H1 (cell line): ENCODE results near the gene HES4. TPM values are rescaled to one million over a fixed set of nuclear protein-coding genes. Genes with fewer than 3 reads are reported as not detected.
A peak's percentile ranks its signal among the peaks of the same experiment; 100 is the strongest.

Source experiments
- CTCF ChIA-PET: fragments of 300-600 bp; sonication (Branson Sonifier 250); formaldehyde crosslinking; loops from one replicate; lab custom pipeline; 2021; ENCODE audit not compliant: partially characterized antibody; lab: Charles Lee
- POLR2A ChIA-PET: fragments of 300-600 bp; sonication (Branson Sonifier 250); formaldehyde crosslinking; loops from one replicate; lab custom pipeline; 2021; ENCODE audit warnings: inconsistent platforms; ENCODE audit not compliant: partially characterized antibody; lab: Charles Lee
- DNase-seq, 2 experiments: peaks; one replicate each; pipeline versions ENCODE4 v3.0.0 to v3.0.0-alpha.2; 2010 to 2022; ENCODE audit warnings: low spot score in 2 of 2, low read depth in 1 of 2, mixed read lengths in 1 of 2
- FAIRE-seq: peaks from 2 replicates; lab custom pipeline; 2011; peaks lifted over from hg19 to GRCh38; lab: Jason Lieb, UNC
- H2AFZ ChIP-seq: 2 replicates; pipeline ENCODE4 v1.8.1; 2012; ENCODE audit warnings: low read length, inconsistent platforms
- H2AK5ac ChIP-seq: 2 replicates; pipeline ENCODE4 v1.6.1; 2013; ENCODE audit warnings: low read depth, low read length
- H2BK120ac ChIP-seq: replicated peaks from 2 replicates; pipeline ENCODE3; 2013; ENCODE audit warnings: low read depth, low read length, inconsistent platforms
- H2BK12ac ChIP-seq: 2 replicates; pipeline ENCODE4 v1.6.1; 2013; ENCODE audit warnings: low read depth, low read length
- H2BK15ac ChIP-seq: 2 replicates; pipeline ENCODE4 v1.6.1; 2013; ENCODE audit warnings: low read length
- H2BK20ac ChIP-seq: 2 replicates; pipeline ENCODE4 v1.6.1; 2013; ENCODE audit warnings: low read length
- H2BK5ac ChIP-seq: 2 replicates; pipeline ENCODE4 v1.6.1; 2013; ENCODE audit warnings: low read depth, low read length
- H3K14ac ChIP-seq: 2 replicates; pipeline ENCODE4 v1.6.1; 2013; ENCODE audit warnings: inconsistent platforms; ENCODE audit not compliant: insufficient read length
- H3K18ac ChIP-seq: 2 replicates; pipeline ENCODE4 v1.6.1; 2013; ENCODE audit warnings: low read length; ENCODE audit errors: extremely low read depth
- H3K23ac ChIP-seq: 2 replicates; pipeline ENCODE4 v1.6.1; 2013; ENCODE audit warnings: inconsistent platforms; ENCODE audit not compliant: insufficient read length
- H3K23me2 ChIP-seq: 2 replicates; pipeline ENCODE4 v1.6.1; 2013; ENCODE audit warnings: low read depth, low read length
- H3K27ac ChIP-seq: 2 replicates; pipeline ENCODE4 v1.6.1; 2011; ENCODE audit warnings: low read depth, low read length, inconsistent platforms
- H3K27me3 ChIP-seq, 4 experiments: replicated peaks in 1 of 4; 1 replicate in 1 of 4; 2 replicates in 3 of 4; pipeline versions ENCODE4 v1.6.1 to v1.8.1; 2011 to 2013; ENCODE audit warnings: low read length in 3 of 4, mild to moderate bottlenecking in 3 of 4, inconsistent platforms in 2 of 4, mixed read lengths in 2 of 4, moderate library complexity in 1 of 4; ENCODE audit not compliant: control insufficient read depth in 3 of 4, insufficient read depth in 3 of 4; ENCODE audit errors: extremely low read depth in 1 of 4
- H3K36me3 ChIP-seq, 4 experiments: 2 replicates each; pipeline versions ENCODE4 v1.6.1 to v1.8.1; 2011 to 2013; ENCODE audit warnings: mild to moderate bottlenecking in 4 of 4, low read length in 3 of 4, moderate library complexity in 2 of 4, control low read depth in 1 of 4, inconsistent platforms in 1 of 4; ENCODE audit not compliant: insufficient read depth in 4 of 4, control insufficient read depth in 2 of 4
- H3K4ac ChIP-seq: replicated peaks from 2 replicates; pipeline ENCODE3; 2013; ENCODE audit warnings: low read length, low read depth, mixed read lengths, inconsistent platforms; ENCODE audit not compliant: insufficient read length
- H3K4me1 ChIP-seq, 4 experiments: replicated peaks in 1 of 4; 1 replicate in 1 of 4; 2 replicates in 3 of 4; pipeline versions ENCODE4 v1.6.1 to v1.8.1; 2011 to 2013; ENCODE audit warnings: low read length in 3 of 4, inconsistent platforms in 2 of 4, mixed read lengths in 1 of 4; ENCODE audit not compliant: insufficient read depth in 4 of 4, control insufficient read depth in 3 of 4
- H3K4me2 ChIP-seq, 2 experiments: 2 replicates each; pipeline versions ENCODE4 v1.6.1 to v1.8.1; 2011 to 2013; ENCODE audit warnings: low read depth in 2 of 2, low read length in 2 of 2, control low read depth in 1 of 2, inconsistent platforms in 1 of 2, mild to moderate bottlenecking in 1 of 2; ENCODE audit not compliant: insufficient read depth in 1 of 2
- H3K4me3 ChIP-seq, 4 experiments: fragments of 200-600, 300-600 bp in 1 of 4; sonication (generic), shearing (Covaris generic), sonication (Bioruptor Twin) in 1 of 4; 2 replicates each; pipeline versions ENCODE4 v1.5.1 to v1.8.1; 2011 to 2016; ENCODE audit warnings: low read length in 4 of 4, low read depth in 3 of 4, control low read depth in 2 of 4, inconsistent platforms in 2 of 4, mild to moderate bottlenecking in 2 of 4, mixed read lengths in 1 of 4, moderate library complexity in 1 of 4; ENCODE audit not compliant: insufficient read depth in 2 of 4; ENCODE audit errors: extremely low read depth in 1 of 4
- H3K56ac ChIP-seq: replicated peaks from 2 replicates; pipeline ENCODE3; 2013; ENCODE audit warnings: low read depth, mild to moderate bottlenecking, mixed read lengths, low read length, inconsistent platforms; ENCODE audit not compliant: insufficient read length
- H3K79me1 ChIP-seq: 2 replicates; pipeline ENCODE4 v1.6.1; 2013; ENCODE audit warnings: low read depth, low read length, control low read depth
- H3K79me2 ChIP-seq, 2 experiments: 2 replicates each; pipeline versions ENCODE4 v1.6.1 to v1.8.1; 2012 to 2013; ENCODE audit warnings: low read length in 2 of 2, mild to moderate bottlenecking in 2 of 2, inconsistent platforms in 1 of 2; ENCODE audit not compliant: insufficient read depth in 2 of 2, control insufficient read depth in 1 of 2
- H3K9ac ChIP-seq, 4 experiments: replicated peaks in 1 of 4; 1 replicate in 1 of 4; 2 replicates in 3 of 4; pipeline versions ENCODE4 v1.6.1 to v1.8.1; 2011 to 2013; ENCODE audit warnings: low read depth in 3 of 4, low read length in 3 of 4, control low read depth in 2 of 4, mild to moderate bottlenecking in 2 of 4, moderate library complexity in 2 of 4, inconsistent platforms in 1 of 4; ENCODE audit errors: extremely low read depth in 1 of 4
- H3K9me3 ChIP-seq, 2 experiments: 2 replicates each; pipeline versions ENCODE4 v1.6.1 to v1.8.1; 2012 to 2013; ENCODE audit warnings: mild to moderate bottlenecking in 2 of 2, moderate library complexity in 2 of 2, control low read depth in 1 of 2, inconsistent platforms in 1 of 2, low read depth in 1 of 2, low read length in 1 of 2, mixed read lengths in 1 of 2; ENCODE audit not compliant: insufficient read depth in 2 of 2
- H4K20me1 ChIP-seq, 2 experiments: replicated peaks in 1 of 2; 2 replicates each; pipeline versions ENCODE3 to v1.8.1; 2011 to 2013; ENCODE audit warnings: inconsistent platforms in 2 of 2, low read length in 2 of 2, mild to moderate bottlenecking in 1 of 2; ENCODE audit not compliant: insufficient read depth in 2 of 2, control insufficient read depth in 1 of 2
- H4K5ac ChIP-seq: 2 replicates; pipeline ENCODE4 v1.6.1; 2013; ENCODE audit warnings: low read length, low read depth, mixed read lengths, inconsistent platforms; ENCODE audit not compliant: insufficient read length
- H4K8ac ChIP-seq: 2 replicates; pipeline ENCODE4 v1.8.0; 2013; ENCODE audit warnings: mild to moderate bottlenecking, moderate library complexity, low read length, inconsistent platforms; ENCODE audit not compliant: insufficient read depth; ENCODE audit errors: extremely low read depth
- H4K91ac ChIP-seq: replicated peaks from 2 replicates; pipeline ENCODE3; 2013; ENCODE audit warnings: low read length, mixed read lengths, inconsistent platforms; ENCODE audit not compliant: insufficient read length
- BACH1 ChIP-seq: IDR thresholded peaks from 2 replicates; pipeline ENCODE4 v1.6.1; 2012; ENCODE audit warnings: low read length, improper control_type of control experiment
- CEBPB ChIP-seq: IDR thresholded peaks from 2 replicates; pipeline ENCODE4 v1.6.1; 2012; ENCODE audit warnings: low read depth, low read length
- CHD2 ChIP-seq: IDR thresholded peaks from 2 replicates; pipeline ENCODE4 v1.6.1; 2012; ENCODE audit warnings: low read length, improper control_type of control experiment
- GABPA ChIP-seq: IDR thresholded peaks from 2 replicates; pipeline ENCODE4 v1.6.1; 2011; ENCODE audit warnings: mild to moderate bottlenecking, low read length, moderate library complexity, borderline replicate concordance; ENCODE audit not compliant: insufficient read depth
- GTF2F1 ChIP-seq: IDR thresholded peaks from 2 replicates; pipeline ENCODE4 v1.6.1; 2012; ENCODE audit warnings: low read depth, low read length, improper control_type of control experiment, borderline replicate concordance
- MAFK ChIP-seq: IDR thresholded peaks from 2 replicates; pipeline ENCODE4 v1.6.1; 2012; ENCODE audit warnings: low read depth, mild to moderate bottlenecking, improper control_type of control experiment, low read length
- NANOG ChIP-seq: IDR thresholded peaks from 2 replicates; pipeline ENCODE4 v1.6.1; 2011; ENCODE audit warnings: low read length, low read depth, mild to moderate bottlenecking, inconsistent platforms; ENCODE audit not compliant: insufficient read depth, poor library complexity, severe bottlenecking
- NRF1 ChIP-seq: IDR thresholded peaks from 2 replicates; pipeline ENCODE4 v1.6.1; 2011; ENCODE audit warnings: mild to moderate bottlenecking, low read depth, low read length, improper control_type of control experiment
- TEAD4 ChIP-seq: IDR thresholded peaks from 2 replicates; pipeline ENCODE4 v1.6.1; 2012; ENCODE audit warnings: low read depth, low read length, inconsistent platforms, mixed read lengths
- WGBS, 2 experiments: shearing (Covaris generic) in 1 of 2; methylation state at CpG; one replicate each; pipeline versions ENCODE4 v1.1.6 to v1.1.7; 2013 to 2015; ENCODE audit warnings: low lambda C conversion rate in 2 of 2, mixed read lengths in 2 of 2, inconsistent platforms in 1 of 2, low coverage in 1 of 2, missing lambda C conversion rate in 1 of 2; ENCODE audit not compliant: insufficient replicate concordance in 2 of 2, insufficient coverage in 1 of 2, insufficient read length in 1 of 2; ENCODE audit errors: extremely low coverage in 1 of 2, missing lambda C conversion rate in 1 of 2; 5-methylcytosine and 5-hydroxymethylcytosine counted together
- polyA plus RNA-seq, 7 experiments: library from polyadenylated mRNA; depleted of rRNA in 3 of 7; stranded (reverse) in 5 of 7; unstranded in 2 of 7; fragments of >200 nt in 5 of 7; fragments of 200-250 nt in 2 of 7; gene quantifications; 1 replicate in 5 of 7; 2 replicates in 1 of 7; 4 replicates in 1 of 7; pipeline versions ENCODE4 v1.2.1 to v1.2.3, GENCODE V29; 2011 to 2013; ENCODE audit warnings: missing spikeins in 2 of 7, mixed read lengths in 2 of 7
- total RNA-seq: library from RNA; stranded (reverse); fragmentation: NEBNext Ultra II Directional; extraction: Animal tissue kit (Norgen Biotek cat#: 25700); gene quantifications from 2 replicates; pipeline ENCODE4 v1.2.1, GENCODE V29; 2021
- TF ChIP-seq, protein P1 (sequence below): IDR thresholded peaks from 2 replicates; pipeline ENCODE4 v1.6.1; 2012; ENCODE audit warnings: low read length, inconsistent platforms

Gene HES4
- total and polyA plus RNA-seq, 2 of the 8 experiments (the other 6 are each of a cell fraction or from before 2014, with no cell fraction given), result 2.8 to 3.5 TPM

DNA sequence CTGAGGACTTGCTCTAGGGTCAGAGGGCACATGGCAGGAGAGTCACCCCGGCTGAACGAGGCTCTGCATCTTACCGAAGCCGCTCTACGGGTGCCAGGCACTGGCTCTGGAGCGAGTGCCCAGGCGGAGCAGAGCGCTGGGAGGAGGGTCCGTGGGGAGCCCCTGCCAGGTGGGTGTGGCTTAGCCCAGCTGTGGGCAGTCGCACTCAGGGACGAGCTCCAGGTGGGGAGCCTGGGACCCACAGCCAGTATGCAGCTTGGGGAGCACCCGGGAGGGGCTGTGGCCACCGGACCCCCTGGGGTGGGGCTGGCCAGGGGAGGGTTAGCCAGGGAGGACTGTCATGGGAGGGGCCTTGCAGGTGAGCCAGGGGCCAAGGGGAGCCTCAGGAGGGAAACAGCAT is 23.8 kb upstream of the HES4 start:
- peaks cover 0 to 24% (median 5%) of the 10 kb centered on the region in 4 experiments; a peak in 4 of 8 replicates for H3K36me3 ChIP-seq
- ChIA-PET POLR2A (interaction anchor here (1.0 to 14.9 kb wide), 9 partner anchors 8 to 41 kb away, joined by 3 to 245 read pairs (median 6); partner anchors contain the start of genes HES4 and ISG15), CTCF (interaction anchor here (0.8 to 4.2 kb wide), 8 partner anchors 9 to 81 kb away, joined by 3 to 20 read pairs (median 8); partner anchors contain the start of gene ISG15)
- no peak overlapping the region for H2BK15ac ChIP-seq
- H3K9me3 ChIP-seq, result no peaks in the 10 kb centered on the region
- H3K23me2 ChIP-seq, result peaks cover 8% of the 10 kb centered on the region; the same call in 1 of the 2 replicates
- no peak overlapping the region for H2AFZ ChIP-seq
- no peaks in the 10 kb centered on the region for H3K27me3 ChIP-seq
- H3K79me2 ChIP-seq, result peaks cover 0 to 13% of the 10 kb centered on the region in 2 experiments; a peak in 1 of 4 replicates
- no peak overlapping the region for H3K4me3 ChIP-seq
- H2AK5ac ChIP-seq, result peak overlapping the region; percentile 99
- H3K27ac ChIP-seq, result peak overlapping the region; percentile 20; the same call in 1 of the 2 replicates
- H4K20me1 ChIP-seq, result peaks cover 6 to 19% of the 10 kb centered on the region in 2 experiments
- no peak overlapping the region for H4K5ac ChIP-seq
- TF ChIP-seq NANOG, result no peak
- no peak for TF ChIP-seq GABPA
- no peak for TF ChIP-seq CHD2
- TF ChIP-seq, protein P1, sequence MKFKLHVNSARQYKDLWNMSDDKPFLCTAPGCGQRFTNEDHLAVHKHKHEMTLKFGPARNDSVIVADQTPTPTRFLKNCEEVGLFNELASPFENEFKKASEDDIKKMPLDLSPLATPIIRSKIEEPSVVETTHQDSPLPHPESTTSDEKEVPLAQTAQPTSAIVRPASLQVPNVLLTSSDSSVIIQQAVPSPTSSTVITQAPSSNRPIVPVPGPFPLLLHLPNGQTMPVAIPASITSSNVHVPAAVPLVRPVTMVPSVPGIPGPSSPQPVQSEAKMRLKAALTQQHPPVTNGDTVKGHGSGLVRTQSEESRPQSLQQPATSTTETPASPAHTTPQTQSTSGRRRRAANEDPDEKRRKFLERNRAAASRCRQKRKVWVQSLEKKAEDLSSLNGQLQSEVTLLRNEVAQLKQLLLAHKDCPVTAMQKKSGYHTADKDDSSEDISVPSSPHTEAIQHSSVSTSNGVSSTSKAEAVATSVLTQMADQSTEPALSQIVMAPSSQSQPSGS, result no peak
- no peak for TF ChIP-seq CEBPB
- no peak for TF ChIP-seq NRF1
- TF ChIP-seq BACH1, result no peak
- no peak for TF ChIP-seq TEAD4
- no peak for TF ChIP-seq GTF2F1
- TF ChIP-seq MAFK, result no peak
- no peak overlapping the region for H3K14ac ChIP-seq
- no peak overlapping the region for H3K9ac ChIP-seq
- H3K4me2 ChIP-seq, result peak overlapping the region in 1 of 2 experiments; percentile 13; a peak in 1 of 4 replicates
- 0 out of 2 replicates have a peak overlapping the region, but pooled peaks have one; percentile 1 for H2BK20ac ChIP-seq
- no peak overlapping the region for H2BK120ac ChIP-seq
- H4K8ac ChIP-seq, result 0 out of 2 replicates have a peak overlapping the region, but pooled peaks have one; percentile 51
- H3K56ac ChIP-seq, result no peak overlapping the region
- peaks cover 16% of the 10 kb centered on the region for H3K79me1 ChIP-seq
- H2BK5ac ChIP-seq, result peak overlapping the region; percentile 96; the same call in 1 of the 2 replicates
- H2BK12ac ChIP-seq, result peak overlapping the region; percentile 99; the same call in 1 of the 2 replicates
- H4K91ac ChIP-seq, result peak overlapping the region; percentile 98
- FAIRE-seq, result no peak
- H3K18ac ChIP-seq, result no peak overlapping the region
- no peak for DNase-seq
- H3K4ac ChIP-seq, result no peak overlapping the region
- H3K4me1 ChIP-seq, result peaks cover 2 to 57% (median 38%) of the 10 kb centered on the region in 4 experiments
- H3K23ac ChIP-seq, result no peak overlapping the region
- WGBS, 2 experiments, result 82% methylated on average over 13 of the region's 13 CpGs; no CpG with 5 or more reads in 1 of the 2 experiments
